Natural killer cell (primary cell): ENCODE measurements around the gene ASCL3. TPM values are rescaled to one million over a fixed set of nuclear protein-coding genes. Genes with fewer than 3 reads are reported as not detected.

Experiments used
- ATAC-seq, 3 donors: fragments of 150-1000 bp in 2 of 3; fragments of 200-7000 bp in 1 of 3; cut with Tn5 transposase; 1 replicate in 1 of 3; 2 replicates in 2 of 3; pipeline ENCODE4 v1.10.0; 2021; ENCODE audit warnings: mild to moderate bottlenecking in 2 of 3, moderate library complexity in 2 of 3
- DNase-seq, 2 donors: peaks; one replicate each; pipeline versions ENCODE4 v3.0.0 to v3.0.0-alpha.2; 2013 to 2021; ENCODE audit warnings: mixed read lengths in 1 of 2
- H3K27ac ChIP-seq: one replicate; pipeline ENCODE4 v1.5.1; 2013; ENCODE audit warnings: mild to moderate bottlenecking, low read length
- H3K27me3 ChIP-seq: one replicate; pipeline ENCODE4 v1.6.1; 2013; ENCODE audit warnings: low read length; ENCODE audit not compliant: control insufficient read depth, insufficient read depth
- H3K36me3 ChIP-seq: one replicate; pipeline ENCODE4 v1.6.1; 2013; ENCODE audit warnings: low read length; ENCODE audit not compliant: control insufficient read depth, insufficient read depth
- H3K4me1 ChIP-seq: one replicate; pipeline ENCODE4 v1.6.1; 2013; ENCODE audit warnings: low read length; ENCODE audit not compliant: control insufficient read depth, insufficient read depth
- H3K4me3 ChIP-seq: one replicate; pipeline ENCODE4 v1.5.1; 2013; ENCODE audit warnings: low read length
- H3K9me3 ChIP-seq: one replicate; pipeline ENCODE4 v1.6.1; 2013; ENCODE audit warnings: low read length; ENCODE audit not compliant: control insufficient read depth, insufficient read depth
- H3K27ac Mint-ChIP-seq, 2 donors: one replicate each; pipeline ENCODE4 v1.8.0; 2022; ENCODE audit warnings: mild to moderate bottlenecking in 2 of 2, mixed read lengths in 2 of 2, moderate library complexity in 1 of 2
- H3K27me3 Mint-ChIP-seq, 2 donors: one replicate each; pipeline ENCODE4 v1.8.0; 2022; ENCODE audit warnings: low read depth in 2 of 2, mixed read lengths in 2 of 2
- H3K36me3 Mint-ChIP-seq: one replicate; pipeline ENCODE4 v1.8.0; 2022; ENCODE audit warnings: mixed read lengths
- H3K4me1 Mint-ChIP-seq, 2 donors: one replicate each; pipeline ENCODE4 v1.8.0; 2022; ENCODE audit warnings: mixed read lengths in 2 of 2
- H3K4me3 Mint-ChIP-seq: one replicate; pipeline ENCODE4 v1.8.0; 2022; ENCODE audit warnings: mild to moderate bottlenecking, moderate library complexity, mixed read lengths
- H3K9me3 Mint-ChIP-seq, 2 donors: one replicate each; pipeline ENCODE4 v1.8.0; 2022; ENCODE audit warnings: mixed read lengths in 2 of 2
- WGBS: methylation state at CpG from one replicate; pipeline ENCODE4 v1.1.7; 2013; ENCODE audit warnings: missing lambda C conversion rate; ENCODE audit not compliant: insufficient coverage; 5-methylcytosine and 5-hydroxymethylcytosine counted together
- intact Hi-C: fragments of 100-400 bp; cut with micrococcal nuclease; formaldehyde crosslinking; loops from one replicate; pipeline ENCODE4 v1.14.2; 2022
- total RNA-seq, 4 donors: library from RNA; stranded (reverse); fragments of 120-200 nt in 1 of 4; gene quantifications; one replicate each; pipeline versions ENCODE4 v1.2.3 to v1.2.4, GENCODE V29; 2013 to 2022
- TF ChIP-seq, protein P1 (sequence below): fragments of 200-600 bp; IDR thresholded peaks from one replicate; pipeline ENCODE4 v1.8.0; 2022; ENCODE audit warnings: antibody characterized with exemption

Gene ASCL3
- total RNA-seq, 3 donors from 2014 or later (not counting 1 experiment from before 2014, with no cell fraction given): not detected

DNA sequence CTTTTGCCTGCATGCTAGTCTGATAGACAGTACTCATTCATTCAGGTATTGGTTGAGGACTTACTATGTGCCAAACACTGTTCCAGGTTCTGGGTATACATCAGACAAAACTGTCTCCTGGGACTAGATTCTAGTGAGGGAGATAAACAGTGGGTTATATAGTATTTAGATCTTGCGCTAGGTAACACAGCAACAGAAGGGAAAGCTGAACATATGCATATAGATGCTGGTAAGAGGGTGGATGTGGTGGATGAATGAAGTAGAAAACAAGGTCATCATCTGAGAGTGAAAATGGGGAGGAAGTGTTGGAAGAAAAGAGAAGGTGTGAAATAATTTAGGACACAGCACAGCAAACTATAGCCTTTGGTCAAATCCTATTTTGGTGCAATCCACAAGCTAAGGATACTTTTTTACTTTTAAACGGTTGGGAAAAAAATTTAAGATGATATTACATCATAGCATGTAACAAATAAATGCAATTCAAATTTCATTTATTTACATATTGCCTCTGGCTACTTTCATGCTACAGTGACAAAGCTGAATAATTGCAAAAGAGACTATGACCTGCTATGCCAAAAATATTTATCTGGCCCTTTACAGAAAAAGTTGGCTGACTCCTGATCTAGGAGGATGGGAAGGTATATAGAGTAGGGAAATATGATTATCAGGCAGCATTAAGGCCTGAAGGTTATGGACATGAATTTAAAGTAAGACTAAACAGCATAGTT is 28.5 kb upstream of the ASCL3 start:
- intact Hi-C loops: no loop called here
- no peak for ATAC-seq
- Mint-ChIP-seq H3K36me3 (no peaks in the 10 kb centered on the region), H3K4me3 (no peak overlapping the region), H3K9me3 (no peaks in the 10 kb centered on the region), H3K4me1 (no peaks in the 10 kb centered on the region), H3K27ac (no peak overlapping the region), H3K27me3 (no peaks in the 10 kb centered on the region)
- Histone ChIP-seq H3K4me3 (no peak overlapping the region), H3K36me3 (no peaks in the 10 kb centered on the region), H3K4me1 (no peaks in the 10 kb centered on the region), H3K27me3 (no peaks in the 10 kb centered on the region), H3K27ac (no peak overlapping the region), H3K9me3 (no peaks in the 10 kb centered on the region)
- no peak for DNase-seq
- 100% methylated on average over 1 of the region's 2 CpGs for WGBS
- TF ChIP-seq, protein P1, sequence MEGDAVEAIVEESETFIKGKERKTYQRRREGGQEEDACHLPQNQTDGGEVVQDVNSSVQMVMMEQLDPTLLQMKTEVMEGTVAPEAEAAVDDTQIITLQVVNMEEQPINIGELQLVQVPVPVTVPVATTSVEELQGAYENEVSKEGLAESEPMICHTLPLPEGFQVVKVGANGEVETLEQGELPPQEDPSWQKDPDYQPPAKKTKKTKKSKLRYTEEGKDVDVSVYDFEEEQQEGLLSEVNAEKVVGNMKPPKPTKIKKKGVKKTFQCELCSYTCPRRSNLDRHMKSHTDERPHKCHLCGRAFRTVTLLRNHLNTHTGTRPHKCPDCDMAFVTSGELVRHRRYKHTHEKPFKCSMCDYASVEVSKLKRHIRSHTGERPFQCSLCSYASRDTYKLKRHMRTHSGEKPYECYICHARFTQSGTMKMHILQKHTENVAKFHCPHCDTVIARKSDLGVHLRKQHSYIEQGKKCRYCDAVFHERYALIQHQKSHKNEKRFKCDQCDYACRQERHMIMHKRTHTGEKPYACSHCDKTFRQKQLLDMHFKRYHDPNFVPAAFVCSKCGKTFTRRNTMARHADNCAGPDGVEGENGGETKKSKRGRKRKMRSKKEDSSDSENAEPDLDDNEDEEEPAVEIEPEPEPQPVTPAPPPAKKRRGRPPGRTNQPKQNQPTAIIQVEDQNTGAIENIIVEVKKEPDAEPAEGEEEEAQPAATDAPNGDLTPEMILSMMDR: no peak

DNA sequence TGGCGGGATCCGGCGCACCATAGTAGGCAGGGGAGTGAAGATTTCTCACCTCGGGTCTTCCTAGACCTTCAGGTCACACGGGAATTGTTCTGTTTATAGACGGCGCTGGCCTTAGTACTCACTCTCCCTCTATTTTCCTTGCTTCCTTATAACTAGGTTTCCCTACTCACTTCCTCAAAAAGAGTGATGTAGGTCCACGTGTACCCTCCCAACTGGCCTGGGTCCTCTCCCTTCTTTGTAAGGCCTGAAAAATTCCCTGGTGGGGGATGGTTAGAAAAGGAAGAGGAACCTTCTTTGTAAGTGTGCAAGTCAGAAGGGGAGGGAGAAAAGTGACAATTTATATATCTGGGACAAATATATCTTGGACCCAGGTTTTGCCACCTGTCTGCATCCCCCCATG is 24.4 kb upstream of the ASCL3 start:
- Mint-ChIP-seq H3K36me3 (no peaks in the 10 kb centered on the region), H3K4me1 (peaks cover 16 to 23% of the 10 kb centered on the region in 2 donors), H3K4me3 (no peak overlapping the region), H3K27me3 (no peaks in the 10 kb centered on the region), H3K9me3 (no peaks in the 10 kb centered on the region), H3K27ac (no peak overlapping the region)
- Histone ChIP-seq H3K27me3 (no peaks in the 10 kb centered on the region), H3K4me3 (no peak overlapping the region), H3K4me1 (peaks cover 19% of the 10 kb centered on the region), H3K9me3 (no peaks in the 10 kb centered on the region), H3K36me3 (no peaks in the 10 kb centered on the region), H3K27ac (no peak overlapping the region)
- ATAC-seq (no peak), DNase-seq (no peak)
- 94% methylated on average over 8 of the region's 8 CpGs for WGBS
- intact Hi-C loops: no loop called here
- TF ChIP-seq, protein P1: no peak

DNA sequence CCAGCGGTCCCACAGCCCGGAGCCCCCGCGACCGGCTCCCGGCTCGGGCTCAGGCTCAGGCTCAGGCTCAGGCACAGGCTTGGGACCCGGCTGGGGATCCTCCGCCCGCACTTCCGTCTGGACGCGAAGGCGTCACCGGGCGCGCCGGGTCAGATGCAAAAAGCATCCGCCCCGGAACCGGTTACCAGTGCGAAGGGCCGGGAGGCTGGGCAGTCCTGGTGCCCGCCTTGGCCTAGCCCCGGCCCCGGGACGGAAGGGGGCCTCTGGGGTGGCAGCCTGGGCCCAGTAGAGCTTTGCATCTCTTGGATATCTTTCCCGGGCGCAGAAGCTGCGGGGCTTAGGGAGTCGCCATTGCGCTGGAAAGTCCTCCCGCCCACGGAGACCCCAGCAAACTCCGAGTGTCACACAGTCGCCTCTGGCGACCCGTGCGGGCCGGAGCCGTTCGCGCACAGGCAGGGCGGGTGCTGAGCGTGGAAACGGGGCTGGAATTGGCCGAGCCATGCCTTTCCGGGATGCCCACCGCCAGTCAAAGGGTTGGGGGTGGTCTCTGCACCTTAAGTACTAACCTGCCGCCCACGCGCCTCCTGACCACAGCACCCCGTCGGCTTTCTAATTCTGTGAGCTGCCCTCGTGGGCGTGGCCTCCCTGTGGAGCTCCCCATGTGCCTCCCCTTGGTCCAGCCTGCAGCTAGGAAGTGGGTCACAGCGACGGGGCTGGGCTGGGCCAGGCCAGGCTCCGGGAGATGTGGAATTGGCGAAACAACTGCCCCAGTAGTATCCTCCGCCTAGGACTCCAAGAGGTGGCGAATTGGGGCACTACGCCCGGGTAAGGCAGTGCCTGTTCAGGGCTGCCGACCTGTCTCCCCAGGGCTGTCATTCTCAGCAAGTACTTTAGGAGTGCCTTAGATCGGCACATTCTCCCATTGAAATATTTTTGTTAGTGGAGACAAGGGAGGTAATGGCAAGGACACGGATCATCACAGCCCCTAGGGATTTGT is 21.8 kb upstream of the ASCL3 start, which contains the start of gene TMEM9B:
TSS of gene TMEM9B (minus strand) at position 119 of the 997 bp plus-strand sequence. CDS start 129 bp downstream, outside the sequence.
- Histone ChIP-seq H3K27ac (peak within 1 kb of the TSS; percentile 98), H3K4me3 (peak within 1 kb of the TSS; percentile 97), H3K9me3 (no peaks in the 10 kb centered on the region), H3K4me1 (peaks cover 19% of the 10 kb centered on the region), H3K36me3 (no peaks in the 10 kb centered on the region), H3K27me3 (no peaks in the 10 kb centered on the region)
- H3K4me3 Mint-ChIP-seq: peak within 1 kb of the TSS; percentile 95
- no peaks in the 10 kb centered on the region for H3K27me3 Mint-ChIP-seq
- TF ChIP-seq, protein P1: no peak
- no peaks in the 10 kb centered on the region for H3K9me3 Mint-ChIP-seq
- no peaks in the 10 kb centered on the region for H3K36me3 Mint-ChIP-seq
- WGBS: under 1% methylated on average over 67 of the region's 67 CpGs
- ATAC-seq (peak; percentile 79 to 91 (median 86)), DNase-seq (peak; percentile 73 to 85)
- H3K4me1 Mint-ChIP-seq: peaks cover 23 to 31% of the 10 kb centered on the region in 2 donors
- intact Hi-C loops: loop anchor here (1.0 to 2.0 kb wide), 2 partner anchors 38 to 282 kb away; partner anchors contain the start of genes RPL27A and TRIM66
- H3K27ac Mint-ChIP-seq: peak within 1 kb of the TSS; percentile 91 to 96
